ENCODE measurements around the gene ZNF215.
"Not testable (repeated sequence)": the region's sequence is repeated elsewhere in the genome, so short reads cannot be mapped to it uniquely, and the experiment has no call there.

Gene ZNF215

DNA sequence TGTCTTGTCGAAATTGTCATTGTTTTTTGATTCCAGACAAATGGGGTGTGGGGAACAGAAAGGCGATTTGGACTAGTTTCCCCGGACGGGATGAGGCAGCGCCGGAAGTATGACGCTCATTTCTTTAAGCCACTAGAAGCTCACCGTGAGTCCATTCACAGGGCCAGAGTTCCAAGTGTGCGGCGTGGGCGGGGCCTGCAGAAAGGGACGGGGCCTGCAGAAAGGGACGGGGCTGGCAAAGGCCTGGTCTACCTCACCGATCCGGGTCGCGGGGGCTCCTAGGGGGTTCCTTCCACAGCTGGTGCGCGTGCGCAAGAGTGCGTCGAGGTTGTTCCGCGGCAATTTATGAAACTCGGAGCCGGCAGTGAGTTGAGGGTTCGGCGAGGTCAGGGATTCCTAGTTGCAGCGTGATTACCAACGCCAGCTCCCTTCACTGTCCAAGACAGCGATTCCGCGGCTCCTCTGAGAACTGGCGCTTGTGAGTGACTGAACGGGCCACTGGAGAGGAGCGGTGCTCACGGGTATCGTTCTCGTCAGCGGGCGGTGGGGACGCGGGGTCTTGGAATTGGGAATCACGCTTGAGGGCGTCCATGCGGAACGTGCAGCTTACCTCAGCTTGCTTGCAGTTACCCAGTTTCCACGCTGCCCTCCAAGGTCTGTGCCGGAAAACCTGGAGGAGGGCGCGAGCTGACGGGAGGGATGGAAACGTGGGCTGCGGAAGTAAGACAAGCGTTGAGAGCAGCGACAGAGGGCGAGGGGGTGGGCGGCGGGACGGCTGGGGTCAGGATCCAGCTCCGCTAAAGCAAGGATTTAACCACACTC is at the start of gene ZNF215:
TSS of gene ZNF215 (plus strand) at position 219 of the 822 bp plus-strand sequence. CDS start 5,847 bp downstream, outside the sequence.
- DNase-seq = no peak

DNA sequence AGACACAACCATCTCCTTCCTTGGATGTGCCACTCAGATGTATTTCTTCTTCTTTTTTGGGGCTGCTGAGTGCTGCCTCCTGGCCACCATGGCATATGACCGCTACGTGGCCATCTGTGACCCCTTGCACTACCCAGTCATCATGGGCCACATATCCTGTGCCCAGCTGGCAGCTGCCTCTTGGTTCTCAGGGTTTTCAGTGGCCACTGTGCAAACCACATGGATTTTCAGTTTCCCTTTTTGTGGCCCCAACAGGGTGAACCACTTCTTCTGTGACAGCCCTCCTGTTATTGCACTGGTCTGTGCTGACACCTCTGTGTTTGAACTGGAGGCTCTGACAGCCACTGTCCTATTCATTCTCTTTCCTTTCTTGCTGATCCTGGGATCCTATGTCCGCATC is 49.3 kb upstream of the ZNF215 start:
- DNase-seq = no peak

DNA sequence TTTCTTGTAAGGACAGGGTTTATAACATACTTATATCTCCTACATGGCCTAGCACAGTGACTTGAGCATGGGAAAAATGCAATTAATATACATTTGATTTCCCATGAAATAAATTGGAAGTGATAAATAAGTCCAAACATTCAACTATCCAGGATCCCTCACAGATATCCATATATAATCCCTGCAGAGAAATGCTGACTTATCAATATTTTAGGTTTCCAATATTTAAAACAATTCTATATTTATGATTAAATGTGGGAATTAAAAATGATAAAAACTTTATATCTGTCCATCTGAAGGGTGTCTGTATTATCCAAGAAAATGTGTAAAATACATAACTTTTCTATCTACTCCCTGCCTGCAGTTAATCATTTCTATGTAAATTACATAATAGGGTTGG is 43.5 kb upstream of the ZNF215 start:
- DNase-seq = no peak

DNA sequence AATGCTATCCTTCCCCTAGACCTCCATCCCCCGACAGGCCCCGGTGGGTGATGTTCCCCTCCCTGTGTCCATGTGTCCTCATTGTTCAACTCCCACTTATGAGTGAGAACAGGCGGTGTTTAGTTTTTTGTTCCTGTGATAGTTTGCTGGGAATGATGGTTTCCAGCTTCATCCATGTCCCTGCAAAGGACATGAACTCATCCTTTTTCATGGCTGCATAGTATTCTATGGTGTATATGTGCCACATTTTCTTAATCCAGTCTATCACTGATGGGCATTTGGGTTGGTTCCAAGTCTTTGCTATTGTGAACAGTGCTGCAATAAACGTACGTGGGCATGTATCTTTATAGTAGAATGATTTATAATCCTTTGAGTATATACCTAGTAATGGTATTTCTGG is 38.5 kb upstream of the ZNF215 start:
- not testable (repeated sequence) for DNase-seq

DNA sequence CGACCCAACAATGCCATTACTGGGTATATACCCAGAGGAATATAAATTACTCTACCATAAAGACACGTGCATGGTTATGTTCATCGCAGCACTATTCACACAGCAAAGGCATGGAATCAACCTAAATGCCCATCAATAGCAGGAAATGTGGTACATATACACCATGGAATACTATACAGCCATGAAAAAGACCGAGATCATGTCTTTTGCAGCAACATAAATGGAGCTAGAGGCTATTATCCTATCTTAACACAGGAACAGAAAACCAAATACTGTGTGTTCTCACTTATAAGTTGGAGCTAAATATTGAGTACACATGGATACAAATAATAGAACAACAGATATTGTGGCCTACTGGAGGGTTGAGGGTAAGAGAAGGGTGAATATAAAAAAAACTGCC is 37.4 kb upstream of the ZNF215 start:
- DNase-seq = no peak

DNA sequence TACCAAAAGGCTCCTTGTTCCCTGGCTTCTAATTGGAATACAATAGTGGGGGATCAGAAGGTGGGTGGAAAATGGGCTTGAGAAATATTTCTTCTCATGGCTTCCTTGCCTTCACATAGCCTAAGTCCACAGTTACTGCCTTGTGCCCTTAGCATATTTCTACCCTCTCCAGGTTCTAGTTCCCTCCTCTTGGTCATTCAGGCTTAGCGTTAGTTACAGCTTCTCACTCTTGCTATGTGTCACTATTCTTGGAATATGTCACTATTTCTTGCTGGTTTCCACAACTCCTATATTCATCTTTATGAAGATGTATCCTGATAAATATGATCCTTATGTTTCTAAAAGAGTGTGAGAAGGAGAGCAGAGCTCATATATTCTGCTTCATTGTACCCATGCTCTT is 36.4 kb upstream of the ZNF215 start:
- DNase-seq = no peak

DNA sequence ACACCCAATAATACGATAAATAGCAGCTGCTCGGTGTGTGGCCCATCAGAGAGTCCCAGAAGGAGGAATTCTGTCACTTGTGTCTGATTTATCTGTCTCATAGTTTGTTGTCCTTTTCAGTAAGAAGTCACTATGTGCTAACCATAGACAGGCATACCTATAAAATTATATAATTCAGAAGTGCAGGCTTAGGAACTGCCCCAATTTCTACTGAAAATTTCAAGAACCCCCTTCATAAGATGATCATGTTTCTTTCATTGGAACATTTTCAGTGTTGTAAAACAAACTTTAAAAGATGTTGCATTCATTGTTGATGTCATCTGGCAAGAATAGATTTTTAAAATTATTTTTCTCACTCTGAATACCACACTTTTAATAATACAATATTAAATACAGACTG is 33.8 kb upstream of the ZNF215 start, which contains the start of gene OR2D2:
TSS of gene OR2D2 (minus strand) at position 101 of the 400 bp plus-strand sequence. CDS start at position 101, 0 bp downstream.
- DNase-seq = no peak

DNA sequence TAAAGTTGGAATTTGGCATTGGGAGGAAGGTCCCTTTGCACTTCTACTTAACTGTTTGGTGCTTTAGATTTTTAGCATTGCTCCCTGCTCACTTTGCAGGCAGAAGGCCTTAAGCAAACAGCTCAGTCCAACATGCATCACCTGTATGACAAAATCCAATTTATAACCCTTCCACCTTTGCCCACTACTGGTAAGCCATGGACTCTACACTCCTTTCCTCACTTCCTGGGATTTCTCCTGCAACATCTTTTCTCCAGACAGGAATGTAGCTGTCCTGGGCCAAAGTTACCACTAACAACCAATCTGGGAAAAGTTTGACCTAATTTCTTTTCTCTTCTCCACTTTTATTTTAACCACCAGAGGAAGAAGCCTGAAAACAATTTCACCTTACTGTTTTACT is 32.1 kb upstream of the ZNF215 start:
- DNase-seq = no peak

DNA sequence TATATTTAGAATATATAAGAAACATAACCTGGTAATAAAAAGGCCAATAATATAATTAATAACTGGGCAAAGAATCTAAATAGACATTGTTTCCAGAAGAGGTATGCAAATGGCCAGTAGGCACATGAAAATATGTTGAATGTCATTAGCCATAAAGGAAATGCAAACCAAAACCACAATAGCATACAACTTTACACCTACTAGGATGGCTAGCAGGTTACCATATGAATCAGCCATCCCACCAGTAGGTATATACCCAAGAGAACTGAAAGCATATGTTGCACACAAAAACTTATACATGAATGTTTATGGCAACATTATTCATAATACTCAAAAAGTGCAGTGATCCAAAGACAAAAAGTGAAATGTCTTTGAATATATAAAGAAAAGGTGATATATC is 31.2 kb upstream of the ZNF215 start:
- no peak for DNase-seq

DNA sequence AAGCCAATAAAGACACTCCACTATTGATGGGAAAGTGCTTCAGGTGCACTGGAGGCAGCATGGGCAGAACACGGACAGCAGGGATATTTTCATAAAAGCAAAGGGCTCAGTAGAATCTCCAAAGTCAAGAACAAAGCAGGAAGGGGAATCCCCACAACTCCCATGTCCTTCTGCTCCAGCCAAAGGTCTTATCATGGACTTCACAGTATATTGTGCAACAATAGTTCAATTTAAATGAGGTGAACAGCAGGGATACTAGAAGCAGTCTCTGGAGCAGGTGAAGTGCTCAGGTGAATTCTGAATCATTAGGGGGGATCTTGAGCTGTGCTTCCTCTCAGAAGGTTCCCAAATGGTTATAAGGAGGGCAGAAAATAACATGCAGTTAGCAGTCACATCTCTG is 27.3 kb upstream of the ZNF215 start:
- no peak for DNase-seq

DNA sequence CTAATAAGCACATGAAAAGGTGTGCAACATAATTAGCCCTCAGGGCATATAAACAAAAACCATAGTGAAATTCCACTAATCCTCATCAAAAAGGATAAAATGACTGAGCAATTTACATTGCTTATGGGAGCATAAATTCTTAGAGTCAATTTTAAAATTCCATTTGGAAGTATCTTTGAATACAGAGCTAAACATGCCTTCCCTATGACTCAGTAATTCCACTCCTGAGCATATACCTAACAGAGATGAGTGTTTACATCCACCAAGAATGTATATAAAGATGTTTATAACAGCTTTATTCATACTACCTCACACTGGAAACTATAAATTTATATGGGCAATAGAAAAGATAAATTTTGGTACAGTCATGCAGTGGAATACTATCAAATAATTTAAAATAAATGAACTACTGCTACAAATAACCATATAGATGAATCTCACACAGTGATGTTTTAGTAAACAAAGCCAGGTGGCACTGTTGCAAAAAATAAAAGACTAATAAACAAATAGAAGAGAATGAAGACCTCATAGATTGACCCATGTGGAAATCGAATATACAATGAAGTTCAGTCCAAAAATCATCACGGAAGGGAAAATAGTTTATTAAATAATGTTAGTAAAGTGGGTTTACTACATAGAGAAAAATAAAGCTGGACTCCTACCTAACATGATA is 25.8 kb upstream of the ZNF215 start:
- no peak for DNase-seq

DNA sequence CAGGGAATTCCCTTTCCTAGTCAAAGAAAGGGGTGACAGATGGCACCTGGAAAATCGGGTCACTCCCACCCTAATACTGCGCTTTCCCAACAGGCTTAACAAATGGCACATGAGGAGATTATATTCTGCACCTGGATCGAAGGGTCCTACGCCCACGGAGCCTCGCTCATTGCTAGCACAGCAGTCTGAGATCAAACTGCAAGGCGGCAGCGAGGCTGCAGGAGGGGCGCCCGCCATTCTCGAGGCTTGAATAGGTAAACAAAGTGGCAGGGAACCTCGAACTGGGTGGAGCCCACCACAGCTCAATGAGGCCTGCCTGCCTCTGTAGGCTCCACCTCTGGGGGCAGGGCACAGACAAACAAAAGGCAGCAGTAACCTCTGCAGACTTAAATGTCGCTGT is 21.4 kb upstream of the ZNF215 start:
- not testable (repeated sequence) for DNase-seq

DNA sequence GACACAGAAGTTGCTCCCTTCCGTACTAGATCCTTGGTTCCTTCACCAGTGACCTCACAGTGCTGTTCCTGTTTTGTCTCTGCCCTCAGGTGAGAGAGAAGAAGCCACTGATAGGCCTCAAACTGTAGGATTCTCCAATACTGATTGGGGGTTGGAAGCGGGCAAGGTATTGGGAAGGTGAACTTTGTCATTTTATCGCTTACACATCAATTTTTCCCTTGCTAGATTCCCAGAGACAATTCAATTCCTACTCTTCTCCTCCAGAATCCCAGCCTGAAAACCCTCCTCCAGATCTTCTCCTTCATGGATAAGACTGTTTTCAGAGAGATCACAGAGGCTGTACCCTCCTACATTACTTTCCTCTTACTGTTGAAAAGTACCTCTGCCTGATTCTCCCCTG is 14.8 kb upstream of the ZNF215 start:
- no peak for DNase-seq

DNA sequence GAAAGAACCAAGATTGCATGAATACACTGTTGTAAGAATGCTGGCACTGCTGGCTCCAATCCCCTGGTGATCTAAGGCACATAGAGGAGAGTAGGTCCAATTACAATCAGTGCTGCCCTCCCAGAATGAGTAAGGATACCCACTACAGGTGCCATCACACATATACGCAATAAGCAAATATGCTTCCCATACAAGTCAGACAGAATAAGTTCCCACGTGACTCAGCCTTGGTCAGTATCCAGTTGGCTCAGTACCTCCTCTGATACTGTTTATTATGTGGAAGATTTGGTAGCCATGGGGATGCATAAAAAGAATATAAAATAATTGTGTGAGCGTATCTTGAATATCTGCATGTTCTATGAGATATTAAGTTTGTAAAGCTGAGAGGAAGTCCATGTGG is 14.3 kb upstream of the ZNF215 start:
- DNase-seq = no peak

DNA sequence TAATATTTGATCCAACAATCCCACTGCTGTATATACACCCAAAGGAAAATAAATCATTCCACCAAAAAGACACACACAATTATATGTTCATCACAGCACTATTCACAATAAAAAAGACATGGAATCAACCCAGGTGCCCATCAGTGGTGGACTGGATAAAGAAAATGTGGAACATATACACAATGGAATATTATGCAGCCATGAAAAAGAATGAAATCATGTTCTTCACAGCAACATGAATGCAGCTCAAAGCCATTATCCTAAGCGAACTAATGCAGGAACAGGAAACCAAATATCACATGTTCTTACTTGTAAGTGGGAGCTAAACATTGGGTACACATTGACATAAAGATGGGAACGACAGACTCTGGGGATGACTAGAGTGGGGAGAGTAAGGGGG is 6.5 kb upstream of the ZNF215 start:
- DNase-seq = no peak

DNA sequence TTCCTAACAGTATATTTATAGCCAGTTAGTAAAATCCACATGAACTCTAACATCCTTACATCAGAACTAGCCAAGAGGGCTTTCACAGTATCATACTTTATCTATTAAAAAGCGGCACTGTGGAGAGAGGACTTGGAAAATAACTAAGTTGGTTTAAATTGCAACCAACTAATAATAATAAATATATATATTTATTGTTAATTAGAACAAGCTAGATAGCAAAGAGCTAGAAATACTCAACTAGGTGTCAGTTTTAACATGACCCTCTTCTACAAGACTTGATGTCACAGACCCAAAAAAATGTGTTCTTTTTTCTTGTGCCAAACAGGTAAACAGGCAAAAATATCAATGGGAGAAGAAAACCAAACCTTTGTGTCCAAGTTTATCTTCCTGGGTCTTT is 5.5 kb upstream of the ZNF215 start, which contains the start of gene OR2D3:
TSS of gene OR2D3 (plus strand) at position 301 of the 400 bp plus-strand sequence. CDS start at position 301, 0 bp downstream.
- DNase-seq = no peak

DNA sequence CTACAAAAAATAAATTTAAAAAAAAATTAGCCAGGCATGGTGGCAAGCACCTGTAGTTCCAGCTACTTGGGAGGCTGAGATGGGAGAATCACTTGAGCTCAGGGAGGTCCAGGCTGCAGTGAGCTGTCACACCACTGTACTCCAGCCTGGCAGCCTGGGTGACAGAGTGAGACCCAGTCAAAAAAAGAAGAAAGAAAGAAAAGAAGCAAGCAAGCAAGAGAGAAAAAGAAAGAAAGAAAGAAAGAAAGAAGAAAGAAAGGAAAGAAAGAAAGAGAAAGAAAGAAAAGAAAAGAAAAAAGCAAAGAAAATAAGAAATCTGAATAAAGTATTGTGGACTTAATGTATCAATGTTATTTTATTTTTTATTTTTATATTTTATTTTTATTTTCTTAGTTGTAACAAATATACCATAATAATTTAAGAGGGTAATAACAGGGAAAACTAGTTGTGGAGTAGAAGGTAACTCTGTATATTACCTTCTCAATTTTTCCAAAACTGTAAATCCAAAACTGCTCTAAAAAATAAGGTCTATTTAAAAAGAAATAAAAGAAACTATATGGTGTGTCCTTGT is 1.1 kb upstream of the ZNF215 start:
- no peak for DNase-seq

DNA sequence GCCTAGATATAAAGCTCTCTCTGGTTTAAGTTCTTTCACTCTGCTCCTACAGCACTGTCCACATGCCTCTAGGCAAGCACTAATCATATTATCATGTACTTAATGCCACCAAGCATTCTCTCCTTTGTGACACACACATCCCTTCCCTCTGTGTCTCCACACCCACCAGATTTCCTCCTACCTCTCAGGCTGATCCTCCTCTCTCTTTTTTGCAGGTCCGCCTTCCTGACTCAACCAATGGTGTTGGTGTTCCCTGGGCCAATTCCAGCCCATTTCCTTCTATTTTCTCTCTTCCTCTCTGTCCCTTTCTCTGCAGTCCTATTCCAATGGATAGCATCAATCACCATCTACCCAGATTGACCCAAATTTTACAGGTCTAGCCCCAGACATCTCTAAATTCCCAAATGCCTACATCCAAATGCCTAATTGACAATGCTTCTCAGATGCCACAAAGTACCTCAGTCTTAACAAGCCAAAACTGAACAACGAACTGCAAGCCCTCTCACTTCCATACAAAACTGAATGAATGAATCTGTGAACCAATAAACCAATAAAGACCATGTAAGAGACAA is 504 bp upstream of the ZNF215 start:
- no peak for DNase-seq

DNA sequence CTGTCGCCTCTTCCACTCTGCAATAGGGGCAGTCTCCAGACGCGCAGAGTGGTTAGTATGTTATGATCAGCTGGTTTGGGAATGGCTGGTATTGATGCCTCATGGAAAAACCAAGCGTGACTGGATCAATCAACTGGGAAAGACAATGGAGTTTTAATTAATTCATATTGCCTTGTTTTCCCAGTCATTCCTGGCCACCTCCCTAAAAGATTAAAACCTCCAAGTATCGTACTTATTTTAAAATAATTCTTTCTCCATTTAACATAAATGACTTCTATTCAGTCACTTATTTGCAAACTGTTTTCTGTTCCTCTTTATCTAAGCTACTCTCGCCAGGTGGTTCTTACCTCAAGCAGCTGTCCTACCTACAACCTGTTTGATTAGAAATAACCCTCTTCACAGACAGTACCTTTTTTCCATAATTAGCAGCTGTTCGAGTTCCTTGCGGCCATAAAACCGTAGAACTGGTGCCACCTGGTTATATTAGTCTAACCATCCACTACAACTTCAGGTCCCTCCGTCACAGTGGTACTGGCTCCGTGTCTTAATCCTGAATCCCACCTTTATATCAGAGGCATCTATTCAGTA is 898 bp downstream of the ZNF215 start:
- DNase-seq = no peak

DNA sequence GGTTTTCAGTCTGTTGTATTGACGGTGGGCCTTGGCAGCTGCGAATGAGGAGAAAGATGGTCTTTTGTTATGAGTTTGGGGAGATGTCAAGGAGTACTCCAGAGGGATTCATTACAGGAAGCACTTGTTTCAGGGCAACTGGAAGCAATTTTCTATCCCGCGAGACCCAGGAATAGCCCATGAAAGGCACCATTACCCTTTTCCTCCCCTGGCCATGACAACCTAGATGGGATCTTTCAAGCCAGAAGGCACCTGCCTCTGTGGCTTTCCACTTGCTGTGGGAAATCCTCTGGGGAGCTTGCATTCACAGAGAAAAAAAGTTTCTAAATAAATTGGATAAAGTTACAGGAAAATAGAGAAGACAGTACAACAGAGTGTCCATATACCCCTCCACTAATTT is 2.7 kb downstream of the ZNF215 start:
- no peak for DNase-seq

DNA sequence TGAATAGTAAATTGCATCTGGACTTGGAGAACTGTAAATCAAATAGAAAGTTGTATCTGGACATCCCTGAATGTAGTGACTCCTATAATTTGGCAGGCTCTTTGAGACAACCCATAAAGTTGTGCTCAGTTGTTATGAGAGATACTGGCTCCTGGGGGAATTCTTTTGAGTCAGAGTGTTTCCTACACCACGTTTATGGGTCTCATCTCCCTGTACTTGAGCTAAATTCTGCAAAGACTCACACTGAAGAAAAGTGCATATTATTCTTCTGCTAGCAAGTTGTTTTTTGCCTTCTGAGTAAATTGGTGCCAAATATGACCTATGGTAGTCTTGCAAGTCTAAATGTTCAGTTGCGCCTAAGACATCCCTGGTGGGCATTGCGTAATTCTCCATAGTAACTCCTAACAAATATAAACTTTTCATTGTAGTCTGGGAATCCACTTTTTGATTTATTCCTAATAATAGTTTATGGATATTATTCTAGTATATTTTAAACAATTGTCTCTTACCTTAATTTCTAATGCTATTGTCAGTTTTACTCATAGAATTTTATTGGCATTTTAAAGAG is 5.0 kb downstream of the ZNF215 start:
- DNase-seq = no peak

DNA sequence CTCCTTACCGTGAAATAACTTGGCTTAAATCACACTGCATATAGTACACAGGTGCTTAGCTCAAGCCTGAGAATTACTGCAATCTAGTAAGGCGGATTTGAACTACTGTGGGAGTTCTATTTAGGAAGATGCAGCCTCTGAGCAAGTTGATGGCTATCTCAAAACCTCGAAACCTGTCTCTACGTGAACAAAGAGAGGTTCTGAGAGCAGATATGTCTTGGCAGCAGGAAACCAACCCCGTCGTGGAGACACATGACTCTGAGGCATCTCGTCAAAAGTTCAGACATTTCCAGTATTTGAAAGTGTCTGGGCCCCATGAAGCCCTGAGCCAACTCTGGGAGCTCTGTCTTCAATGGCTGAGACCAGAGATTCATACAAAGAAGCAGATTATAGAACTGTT is 5.9 kb downstream of the ZNF215 start:
- no peak for DNase-seq

DNA sequence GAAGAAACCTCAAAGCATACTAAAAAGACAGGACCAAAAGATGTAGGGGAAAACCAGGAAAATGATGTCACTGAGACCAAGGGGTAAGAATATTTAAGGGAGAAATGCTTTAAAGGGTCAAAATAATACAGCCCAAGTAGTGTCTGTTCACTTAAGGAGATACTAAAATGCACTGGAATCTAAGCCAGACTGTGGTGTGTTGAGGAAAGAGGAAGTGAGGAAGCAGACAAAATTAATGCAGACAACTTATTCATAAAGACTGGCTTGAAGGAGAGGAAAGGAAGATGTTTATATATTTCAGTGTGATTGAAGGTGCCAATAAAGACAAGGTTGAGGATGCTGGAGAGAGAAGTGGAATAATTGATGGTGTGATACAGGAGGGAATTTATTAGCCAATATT is 15.7 kb downstream of the ZNF215 start:
- DNase-seq = no peak

Data from NCI-H1092 (cell line).